Naive thymus-derived CD4-positive, alpha-beta T cell (primary cell): ENCODE measurements around the gene TUBA3E. TPM values are rescaled to one million over a fixed set of nuclear protein-coding genes. Genes with fewer than 3 reads are reported as not detected.
"Not testable (repeated sequence)": the region's sequence is repeated elsewhere in the genome, so short reads cannot be mapped to it uniquely, and the experiment has no call there.

Source experiments
- ATAC-seq: fragments of 150-1000 bp; cut with Tn5 transposase; 2 replicates; pipeline ENCODE4 v1.10.0; 2021; ENCODE audit warnings: mild to moderate bottlenecking, moderate library complexity
- CTCF ChIA-PET: fragments of 350-600 bp; sonication (Branson Sonifier 250); formaldehyde crosslinking; loops from one replicate; lab custom pipeline; 2021; ENCODE audit warnings: antibody characterized with exemption; lab: Charles Lee
- POLR2A ChIA-PET: fragments of 350-600 bp; sonication (Branson Sonifier 250); formaldehyde crosslinking; loops from one replicate; lab custom pipeline; 2021; ENCODE audit warnings: antibody characterized with exemption, inconsistent platforms; lab: Charles Lee
- DNase-seq, 9 donors: peaks; one replicate each; pipeline versions ENCODE4 v3.0.0 to v3.0.0-alpha.2; 2020 to 2022; ENCODE audit warnings: mixed read lengths in 1 of 9
- H3K27ac ChIP-seq: one replicate; pipeline ENCODE4 v1.7.0; 2013; ENCODE audit warnings: mild to moderate bottlenecking, low read depth, low read length, moderate library complexity
- H3K27me3 ChIP-seq, 2 donors: one replicate each; pipeline ENCODE4 v1.7.0; 2013; ENCODE audit warnings: low read length in 2 of 2, mild to moderate bottlenecking in 2 of 2, moderate library complexity in 2 of 2; ENCODE audit not compliant: control insufficient read depth in 2 of 2, insufficient read depth in 2 of 2
- H3K36me3 ChIP-seq, 3 experiments: 1 replicate in 2 of 3; 2 replicates in 1 of 3; pipeline ENCODE4 v1.7.0; 2013; ENCODE audit warnings: low read length in 3 of 3, mild to moderate bottlenecking in 3 of 3, moderate library complexity in 1 of 3; ENCODE audit not compliant: insufficient read depth in 3 of 3, control insufficient read depth in 2 of 3
- H3K4me1 ChIP-seq, 2 donors: one replicate each; pipeline ENCODE4 v1.7.0; 2013; ENCODE audit warnings: low read length in 2 of 2, mild to moderate bottlenecking in 2 of 2, moderate library complexity in 1 of 2; ENCODE audit not compliant: control insufficient read depth in 2 of 2, insufficient read depth in 2 of 2
- H3K4me3 ChIP-seq: 2 replicates; pipeline ENCODE4 v1.7.0; 2013; ENCODE audit warnings: mild to moderate bottlenecking, low read length
- H3K9me3 ChIP-seq, 3 experiments: 1 replicate in 2 of 3; 2 replicates in 1 of 3; pipeline ENCODE4 v1.7.0; 2013; ENCODE audit warnings: low read length in 3 of 3; ENCODE audit not compliant: control insufficient read depth in 2 of 3
- H3K27ac Mint-ChIP-seq, 9 donors: one replicate each; pipeline ENCODE4 v1.8.0; 2020 to 2022; ENCODE audit warnings: mixed read lengths in 9 of 9, mild to moderate bottlenecking in 8 of 9, moderate library complexity in 5 of 9, inconsistent platforms in 2 of 9
- H3K27me3 Mint-ChIP-seq, 5 donors: one replicate each; pipeline ENCODE4 v1.8.0; 2021 to 2022; ENCODE audit warnings: mixed read lengths in 5 of 5, mild to moderate bottlenecking in 1 of 5
- H3K36me3 Mint-ChIP-seq, 5 donors: one replicate each; pipeline ENCODE4 v1.8.0; 2020 to 2022; ENCODE audit warnings: mixed read lengths in 5 of 5, mild to moderate bottlenecking in 3 of 5, inconsistent platforms in 1 of 5
- H3K4me1 Mint-ChIP-seq, 7 donors: one replicate each; pipeline ENCODE4 v1.8.0; 2020 to 2022; ENCODE audit warnings: mixed read lengths in 7 of 7, mild to moderate bottlenecking in 3 of 7, inconsistent platforms in 1 of 7
- H3K4me3 Mint-ChIP-seq, 10 donors: one replicate each; pipeline ENCODE4 v1.8.0; 2020 to 2022; ENCODE audit warnings: mild to moderate bottlenecking in 10 of 10, mixed read lengths in 10 of 10, moderate library complexity in 6 of 10, inconsistent platforms in 2 of 10
- H3K9me3 Mint-ChIP-seq, 11 donors: one replicate each; pipeline ENCODE4 v1.8.0; 2020 to 2022; ENCODE audit warnings: mixed read lengths in 11 of 11, mild to moderate bottlenecking in 4 of 11, inconsistent platforms in 1 of 11, moderate library complexity in 1 of 11
- intact Hi-C, 2 donors: fragments of 100-400 bp; cut with micrococcal nuclease; formaldehyde crosslinking; loops; one replicate each; pipeline ENCODE4 v1.15.1; 2023
- polyA plus RNA-seq, 2 donors: library from polyadenylated mRNA; unstranded; fragments of 300-500 nt; fragmentation: Illumina TruSeq; gene quantifications; one replicate each; pipeline ENCODE4 v1.2.3, GENCODE V29; 2021
- total RNA-seq, 6 experiments: library from RNA in 5 of 6; stranded (reverse) in 5 of 6; gene quantifications; 1 replicate in 5 of 6; 2 replicates in 1 of 6; pipeline ENCODE4 v1.2.3 and lab custom pipeline; 2021 to 2026

Gene TUBA3E
- total RNA-seq: not detected
- polyA plus RNA-seq: not detected
- not detected for total RNA-seq (lab: John Stamatoyannopoulos, UW)

DNA sequence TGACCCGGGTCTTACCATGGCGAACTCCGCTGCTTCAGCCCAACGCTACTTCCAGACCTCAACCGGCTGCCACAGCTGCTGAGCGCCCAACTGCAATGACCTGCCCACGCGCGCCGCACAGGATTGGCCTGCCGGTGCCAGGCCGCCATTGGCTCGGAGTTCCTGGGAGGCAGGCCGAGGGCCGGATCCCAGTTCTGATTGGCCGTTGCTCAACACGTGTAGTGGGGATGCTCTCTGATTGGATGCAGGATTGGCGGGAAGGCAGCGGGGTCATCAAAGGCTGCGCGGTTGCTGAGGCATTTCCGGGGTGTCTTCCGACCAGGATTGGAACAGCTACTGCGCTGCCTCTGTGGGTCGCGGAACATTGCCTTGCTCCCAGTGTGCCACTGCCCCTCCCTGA, at the start of gene TUBA3E:
TUBA3E (minus strand) TSS at position 97 of the 400 bp plus-strand sequence; CDS start at position 18, 79 bp downstream.
- ChIA-PET CTCF (no interaction called here), POLR2A (no interaction called here)
- no peak within 1 kb of the TSS for H3K27ac Mint-ChIP-seq
- no peaks in the 10 kb centered on the region for H3K9me3 Mint-ChIP-seq
- no peak within 1 kb of the TSS for H3K4me3 Mint-ChIP-seq
- peaks cover 0 to 9% (median 0%) of the 10 kb centered on the region in 5 donors for H3K27me3 Mint-ChIP-seq
- no peak within 1 kb of the TSS for H3K27ac ChIP-seq
- no peak within 1 kb of the TSS for H3K4me3 ChIP-seq
- no peaks in the 10 kb centered on the region for H3K36me3 Mint-ChIP-seq
- DNase-seq (no peak), ATAC-seq (no peak)
- H3K4me1 ChIP-seq: no peaks in the 10 kb centered on the region
- no peaks in the 10 kb centered on the region for H3K36me3 ChIP-seq
- H3K27me3 ChIP-seq: no peaks in the 10 kb centered on the region
- intact Hi-C loops: no loop called here
- H3K4me1 Mint-ChIP-seq: no peaks in the 10 kb centered on the region
- no peaks in the 10 kb centered on the region for H3K9me3 ChIP-seq

DNA sequence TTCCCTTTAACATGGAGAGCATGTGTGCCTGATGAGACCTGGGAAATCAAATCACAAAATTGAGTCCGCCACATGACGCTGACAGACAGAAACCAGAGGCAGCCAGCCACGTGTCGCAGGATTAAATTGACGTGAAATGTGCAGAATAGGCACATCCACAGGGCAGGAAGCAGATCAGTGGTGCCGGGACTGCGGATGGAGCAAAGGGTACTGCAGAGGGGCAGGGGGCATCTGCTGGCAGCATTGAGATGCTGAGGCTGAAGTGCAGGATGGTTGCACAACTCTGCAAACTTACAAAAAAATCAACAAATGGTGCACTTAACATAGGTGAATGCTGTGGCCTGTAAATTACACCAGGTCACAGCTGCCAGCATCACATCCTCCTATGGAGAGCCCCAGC, 48.2 kb upstream of the TUBA3E start:
- intact Hi-C loops: no loop called here
- Histone ChIP-seq H3K27ac (no peak overlapping the region), H3K27me3 (no peaks in the 10 kb centered on the region), H3K36me3 (no peaks in the 10 kb centered on the region), H3K9me3 (no peaks in the 10 kb centered on the region), H3K4me3 (no peak overlapping the region), H3K4me1 (no peaks in the 10 kb centered on the region)
- H3K4me1 Mint-ChIP-seq: no peaks in the 10 kb centered on the region
- peaks cover 22 to 52% (median 42%) of the 10 kb centered on the region in 5 donors for H3K27me3 Mint-ChIP-seq
- no peaks in the 10 kb centered on the region for H3K36me3 Mint-ChIP-seq
- no peak for ATAC-seq
- POLR2A ChIA-PET: no interaction called here
- DNase-seq: no peak
- peaks cover 0 to 4% (median 0%) of the 10 kb centered on the region in 11 donors for H3K9me3 Mint-ChIP-seq
- no peak overlapping the region for H3K4me3 Mint-ChIP-seq
- H3K27ac Mint-ChIP-seq: no peak overlapping the region
- CTCF ChIA-PET: no interaction called here

DNA sequence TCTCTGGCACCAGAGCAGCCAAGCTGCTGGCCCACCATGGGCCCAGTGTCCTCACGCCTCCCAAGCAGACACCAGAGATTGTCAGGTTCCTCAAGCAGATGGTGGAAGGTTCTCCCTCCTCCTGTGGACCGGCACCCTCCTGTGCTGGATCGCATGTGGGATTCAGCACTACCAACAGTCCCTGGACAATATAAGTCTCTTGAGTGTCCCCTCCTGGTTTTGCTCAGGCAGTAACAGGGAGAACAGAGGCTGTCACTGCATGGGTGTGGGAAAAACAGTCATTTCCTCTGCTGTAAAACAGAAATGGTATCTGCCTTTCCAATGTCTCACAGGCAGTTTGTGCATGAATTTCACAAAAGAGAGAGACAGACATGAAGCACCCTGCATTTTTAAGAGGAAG, 47.7 kb upstream of the TUBA3E start:
- DNase-seq: no peak
- no peaks in the 10 kb centered on the region for H3K36me3 Mint-ChIP-seq
- Histone ChIP-seq H3K9me3 (no peaks in the 10 kb centered on the region), H3K4me1 (no peaks in the 10 kb centered on the region), H3K36me3 (no peaks in the 10 kb centered on the region), H3K4me3 (no peak overlapping the region), H3K27ac (no peak overlapping the region), H3K27me3 (no peaks in the 10 kb centered on the region)
- H3K27ac Mint-ChIP-seq: no peak overlapping the region
- no peak for ATAC-seq
- intact Hi-C loops: no loop called here
- H3K4me1 Mint-ChIP-seq: no peaks in the 10 kb centered on the region
- no peak overlapping the region for H3K4me3 Mint-ChIP-seq
- POLR2A ChIA-PET: no interaction called here
- H3K27me3 Mint-ChIP-seq: peaks cover 22 to 52% (median 42%) of the 10 kb centered on the region in 5 donors
- peaks cover 0 to 4% (median 0%) of the 10 kb centered on the region in 11 donors for H3K9me3 Mint-ChIP-seq
- CTCF ChIA-PET: no interaction called here

DNA sequence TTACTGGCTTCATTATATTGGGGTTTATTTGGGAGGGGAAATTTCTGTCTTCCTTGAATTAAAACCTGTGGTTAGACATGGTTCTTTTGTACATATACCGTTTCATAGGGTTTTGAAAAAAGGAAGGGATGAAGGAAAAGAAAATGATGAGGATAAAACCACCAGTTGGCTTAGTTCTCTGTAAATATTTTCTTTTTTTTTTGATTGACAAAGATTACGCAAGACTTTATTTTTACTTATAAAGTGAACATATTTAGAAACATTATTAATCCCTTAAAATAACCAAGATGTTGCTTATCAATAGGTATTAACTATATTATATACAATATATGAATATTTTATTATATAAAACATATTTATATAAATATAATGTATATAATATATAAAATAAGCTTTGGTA, 45.1 kb upstream of the TUBA3E start:
- no peak overlapping the region for H3K4me3 Mint-ChIP-seq

DNA sequence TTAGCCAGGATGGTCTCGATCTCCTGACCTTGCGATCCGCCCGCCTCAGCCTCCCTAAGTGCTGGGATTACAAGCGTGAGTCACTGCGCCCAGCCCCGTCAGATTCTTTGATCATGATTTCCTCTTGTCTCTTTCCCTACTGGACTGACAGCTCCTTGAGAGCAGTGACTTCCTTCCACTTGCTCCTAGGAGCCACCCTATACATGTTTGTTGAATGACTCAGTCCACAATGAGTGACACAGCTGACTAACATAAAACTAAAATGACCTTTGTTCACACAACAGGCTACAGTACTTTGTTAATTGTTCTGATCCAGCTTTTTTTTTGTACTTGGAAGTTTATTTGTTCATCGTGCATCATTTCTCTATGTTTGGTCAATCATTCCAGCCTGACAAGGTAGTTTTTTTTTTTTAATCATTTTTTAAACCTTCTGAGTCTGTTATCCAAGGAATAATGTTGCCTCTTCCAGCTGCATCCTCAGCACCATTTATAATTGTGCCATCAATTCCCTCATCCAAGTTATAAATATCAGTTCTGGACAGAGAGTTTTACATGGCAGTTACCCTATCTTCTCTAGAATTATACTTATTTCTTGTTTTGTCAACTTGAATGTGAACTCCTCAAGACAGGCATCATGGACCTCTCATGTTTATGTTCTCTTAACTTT, 42.9 kb upstream of the TUBA3E start:
- ATAC-seq (no peak), DNase-seq (no peak)
- no peaks in the 10 kb centered on the region for H3K36me3 Mint-ChIP-seq
- H3K4me1 Mint-ChIP-seq: no peaks in the 10 kb centered on the region
- H3K27me3 Mint-ChIP-seq: peaks cover 12 to 32% (median 21%) of the 10 kb centered on the region in 5 donors
- H3K27ac Mint-ChIP-seq: no peak overlapping the region
- H3K4me3 Mint-ChIP-seq: no peak overlapping the region
- intact Hi-C loops: no loop called here
- POLR2A ChIA-PET: no interaction called here
- peaks cover 0 to 4% (median 0%) of the 10 kb centered on the region in 11 donors for H3K9me3 Mint-ChIP-seq
- no peaks in the 10 kb centered on the region for H3K9me3 ChIP-seq
- CTCF ChIA-PET: no interaction called here
- H3K27ac ChIP-seq: no peak overlapping the region
- H3K36me3 ChIP-seq: no peaks in the 10 kb centered on the region
- no peaks in the 10 kb centered on the region for H3K27me3 ChIP-seq
- H3K4me3 ChIP-seq: no peak overlapping the region
- H3K4me1 ChIP-seq: no peaks in the 10 kb centered on the region

More for the DNA sequence above, 45.1 kb upstream of the TUBA3E start:
- Histone ChIP-seq H3K4me1 (no peaks in the 10 kb centered on the region), H3K27ac (no peak overlapping the region), H3K27me3 (no peaks in the 10 kb centered on the region), H3K9me3 (no peaks in the 10 kb centered on the region), H3K4me3 (no peak overlapping the region), H3K36me3 (no peaks in the 10 kb centered on the region)
- Mint-ChIP-seq H3K4me1 (no peaks in the 10 kb centered on the region), H3K9me3 (peaks cover 0 to 4% (median 0%) of the 10 kb centered on the region in 11 donors), H3K36me3 (no peaks in the 10 kb centered on the region), H3K27ac (no peak overlapping the region), H3K27me3 (peaks cover 12 to 37% (median 25%) of the 10 kb centered on the region in 5 donors)
- intact Hi-C loops: no loop called here
- ChIA-PET CTCF (interaction anchor here (0.7 kb wide), 1 partner anchor 602 kb away, joined by 4 read pairs; no protein-coding TSS in a partner anchor), POLR2A (no interaction called here)
- no peak for ATAC-seq
- no peak for DNase-seq

DNA sequence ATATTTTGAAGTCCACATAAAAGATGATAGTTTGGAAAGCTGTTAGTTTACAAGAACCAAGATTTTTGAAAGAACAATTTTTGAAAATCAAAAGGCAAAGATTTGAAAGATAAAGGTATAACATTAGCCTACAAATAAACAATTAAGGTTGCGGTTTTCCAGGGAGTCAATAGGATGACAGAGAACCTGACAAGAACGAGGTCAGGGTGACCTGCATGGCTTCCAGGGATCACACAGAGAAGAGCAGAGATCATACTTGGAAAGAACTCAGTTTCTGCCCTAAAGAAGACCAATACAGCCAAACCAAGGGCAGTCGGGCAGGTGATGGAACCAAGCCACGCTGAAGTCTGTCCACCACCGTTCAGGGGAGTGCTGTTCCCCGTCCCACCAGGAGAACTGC, 41.3 kb upstream of the TUBA3E start:
- H3K36me3 ChIP-seq, ATAC-seq, H3K4me3 ChIP-seq, H3K27me3 ChIP-seq, H3K9me3 Mint-ChIP-seq, H3K27ac ChIP-seq, CTCF ChIA-PET, H3K36me3 Mint-ChIP-seq, H3K4me1 Mint-ChIP-seq, H3K4me1 ChIP-seq, H3K9me3 ChIP-seq, DNase-seq, H3K27ac Mint-ChIP-seq, intact Hi-C loops, H3K4me3 Mint-ChIP-seq, POLR2A ChIA-PET: not testable (repeated sequence)
- peaks cover 10 to 21% (median 14%) of the 10 kb centered on the region in 5 donors for H3K27me3 Mint-ChIP-seq

DNA sequence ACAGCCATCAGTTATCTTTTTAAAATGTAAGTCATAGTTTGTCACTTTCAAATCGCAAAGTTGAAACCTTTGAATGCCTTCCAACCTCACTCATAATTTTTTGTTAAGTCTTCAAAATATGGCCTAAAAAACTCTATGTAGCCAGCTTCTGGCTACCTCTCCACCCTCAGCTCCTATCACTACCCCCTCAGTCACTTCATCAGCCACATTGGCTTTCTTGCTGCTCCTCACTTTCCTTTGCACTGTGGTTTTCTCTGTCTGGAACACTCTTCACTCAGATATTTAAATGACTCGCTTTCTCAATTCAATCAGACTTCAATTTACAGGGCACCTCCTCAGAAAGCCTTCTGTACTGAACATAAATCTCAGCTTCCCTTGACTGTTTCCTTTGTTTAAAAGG, 34.8 kb upstream of the TUBA3E start:
- intact Hi-C loops, H3K9me3 ChIP-seq, CTCF ChIA-PET, H3K27ac ChIP-seq, H3K4me1 ChIP-seq, ATAC-seq, H3K4me3 ChIP-seq, H3K27ac Mint-ChIP-seq, H3K27me3 ChIP-seq, H3K4me1 Mint-ChIP-seq, H3K36me3 ChIP-seq, H3K36me3 Mint-ChIP-seq, H3K4me3 Mint-ChIP-seq, DNase-seq, POLR2A ChIA-PET, H3K9me3 Mint-ChIP-seq: not testable (repeated sequence)
- H3K27me3 Mint-ChIP-seq: peaks cover 5 to 22% (median 11%) of the 10 kb centered on the region in 5 donors
